Activated naive CD4-positive, alpha-beta T cell treated with anti-CD3 and anti-CD28 coated beads, Interleukin-2, amount 10 ng/mL, durations not matched to agents 7 days and 5 days (primary cell): ENCODE data around the gene KLHL34.

Experiments
- CTCF ChIA-PET: fragments of 350-600 bp; sonication (Branson Sonifier 250); formaldehyde crosslinking; loops from one replicate; lab custom pipeline; 2021; ENCODE audit warnings: antibody characterized with exemption; lab: Charles Lee
- DNase-seq: peaks from one replicate; pipeline ENCODE4 v3.0.0-alpha.2; 2020
- H3K27ac Mint-ChIP-seq: one replicate; pipeline ENCODE4 v1.8.0; 2021; ENCODE audit warnings: mild to moderate bottlenecking, moderate library complexity, mixed read lengths
- H3K27me3 Mint-ChIP-seq: one replicate; pipeline ENCODE4 v1.8.0; 2021; ENCODE audit warnings: mild to moderate bottlenecking, mixed read lengths
- H3K36me3 Mint-ChIP-seq: one replicate; pipeline ENCODE4 v1.8.0; 2021; ENCODE audit warnings: mixed read lengths
- H3K4me1 Mint-ChIP-seq: one replicate; pipeline ENCODE4 v1.8.0; 2021; ENCODE audit warnings: mixed read lengths
- H3K4me3 Mint-ChIP-seq: one replicate; pipeline ENCODE4 v1.8.0; 2021; ENCODE audit warnings: mild to moderate bottlenecking, moderate library complexity, mixed read lengths
- H3K9me3 Mint-ChIP-seq: one replicate; pipeline ENCODE4 v1.8.0; 2021; ENCODE audit warnings: mixed read lengths

The KLHL34 gene

GRCh38 chrX:21616386-21616785 is 41.7 kb downstream of the KLHL34 start:
- DNase-seq: no peak
- H3K27me3 Mint-ChIP-seq: no peaks in the 10 kb centered on the region
- no peak overlapping the region for H3K4me3 Mint-ChIP-seq
- H3K27ac Mint-ChIP-seq: no peak overlapping the region
- peaks cover 5% of the 10 kb centered on the region for H3K36me3 Mint-ChIP-seq
- CTCF ChIA-PET: no interaction called here
- no peaks in the 10 kb centered on the region for H3K9me3 Mint-ChIP-seq
- no peaks in the 10 kb centered on the region for H3K4me1 Mint-ChIP-seq

GRCh38 chrX:21612154-21612553 is 46.0 kb downstream of the KLHL34 start:
- H3K4me3 Mint-ChIP-seq: no peak overlapping the region
- H3K27ac Mint-ChIP-seq: no peak overlapping the region
- H3K4me1 Mint-ChIP-seq: no peaks in the 10 kb centered on the region
- CTCF ChIA-PET: no interaction called here
- H3K27me3 Mint-ChIP-seq: no peaks in the 10 kb centered on the region
- H3K9me3 Mint-ChIP-seq: no peaks in the 10 kb centered on the region
- no peak for DNase-seq
- H3K36me3 Mint-ChIP-seq: peaks cover 8% of the 10 kb centered on the region

- CTCF ChIA-PET: no interaction called here
- H3K36me3 Mint-ChIP-seq: peaks cover 10% of the 10 kb centered on the region
Measured at GRCh38 chrX:21610168-21610567, 48.0 kb downstream of the KLHL34 start.

GRCh38 chrX:21606002-21606401 is 52.1 kb downstream of the KLHL34 start:
- DNase-seq: no peak
- Mint-ChIP-seq H3K27ac (no peak overlapping the region), H3K4me3 (no peak overlapping the region), H3K27me3 (no peaks in the 10 kb centered on the region), H3K36me3 (peaks cover 6% of the 10 kb centered on the region), H3K4me1 (no peaks in the 10 kb centered on the region), H3K9me3 (no peaks in the 10 kb centered on the region)
- CTCF ChIA-PET: no interaction called here

More at GRCh38 chrX:21610168-21610567, 48.0 kb downstream of the KLHL34 start:
- H3K27me3 Mint-ChIP-seq: no peaks in the 10 kb centered on the region
- no peaks in the 10 kb centered on the region for H3K4me1 Mint-ChIP-seq
- no peak overlapping the region for H3K4me3 Mint-ChIP-seq
- H3K9me3 Mint-ChIP-seq: no peaks in the 10 kb centered on the region
- no peak overlapping the region for H3K27ac Mint-ChIP-seq
- no peak for DNase-seq
